GM10266 (cell line): ENCODE data around the gene RASL11B.

Experiments
- DNase-seq: peaks from one replicate; pipeline ENCODE4 v3.0.0; 2012; ENCODE audit errors: extremely low spot score
- TF ChIP-seq, protein P1 (sequence below): IDR thresholded peaks from 2 replicates; pipeline ENCODE4 v1.5.1; 2012; ENCODE audit warnings: mild to moderate bottlenecking, low read depth; ENCODE audit not compliant: control insufficient read depth, insufficient read depth; ENCODE audit errors: missing control alignments

The RASL11B gene

DNA sequence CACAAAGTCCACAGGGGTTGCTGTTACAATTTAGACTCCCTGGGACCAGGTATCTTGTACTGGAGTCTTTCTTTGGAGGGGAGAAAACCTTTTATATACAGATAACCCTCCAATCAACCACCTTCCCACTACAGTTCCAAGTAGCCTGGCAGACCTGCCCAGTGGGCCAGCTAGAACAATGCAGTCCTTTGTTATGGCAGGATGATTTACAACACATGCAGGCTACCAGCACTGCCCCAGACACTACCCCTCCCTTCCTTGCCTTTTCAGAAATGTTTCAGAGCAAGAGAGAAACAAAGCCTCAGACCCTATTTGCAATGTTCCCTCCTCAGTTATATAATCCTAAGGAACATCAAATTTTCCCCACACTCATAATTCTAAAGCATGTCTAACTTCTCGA is 11.1 kb downstream of the RASL11B start:
- DNase-seq = no peak
- TF ChIP-seq, protein P1, sequence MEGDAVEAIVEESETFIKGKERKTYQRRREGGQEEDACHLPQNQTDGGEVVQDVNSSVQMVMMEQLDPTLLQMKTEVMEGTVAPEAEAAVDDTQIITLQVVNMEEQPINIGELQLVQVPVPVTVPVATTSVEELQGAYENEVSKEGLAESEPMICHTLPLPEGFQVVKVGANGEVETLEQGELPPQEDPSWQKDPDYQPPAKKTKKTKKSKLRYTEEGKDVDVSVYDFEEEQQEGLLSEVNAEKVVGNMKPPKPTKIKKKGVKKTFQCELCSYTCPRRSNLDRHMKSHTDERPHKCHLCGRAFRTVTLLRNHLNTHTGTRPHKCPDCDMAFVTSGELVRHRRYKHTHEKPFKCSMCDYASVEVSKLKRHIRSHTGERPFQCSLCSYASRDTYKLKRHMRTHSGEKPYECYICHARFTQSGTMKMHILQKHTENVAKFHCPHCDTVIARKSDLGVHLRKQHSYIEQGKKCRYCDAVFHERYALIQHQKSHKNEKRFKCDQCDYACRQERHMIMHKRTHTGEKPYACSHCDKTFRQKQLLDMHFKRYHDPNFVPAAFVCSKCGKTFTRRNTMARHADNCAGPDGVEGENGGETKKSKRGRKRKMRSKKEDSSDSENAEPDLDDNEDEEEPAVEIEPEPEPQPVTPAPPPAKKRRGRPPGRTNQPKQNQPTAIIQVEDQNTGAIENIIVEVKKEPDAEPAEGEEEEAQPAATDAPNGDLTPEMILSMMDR = no peak

DNA sequence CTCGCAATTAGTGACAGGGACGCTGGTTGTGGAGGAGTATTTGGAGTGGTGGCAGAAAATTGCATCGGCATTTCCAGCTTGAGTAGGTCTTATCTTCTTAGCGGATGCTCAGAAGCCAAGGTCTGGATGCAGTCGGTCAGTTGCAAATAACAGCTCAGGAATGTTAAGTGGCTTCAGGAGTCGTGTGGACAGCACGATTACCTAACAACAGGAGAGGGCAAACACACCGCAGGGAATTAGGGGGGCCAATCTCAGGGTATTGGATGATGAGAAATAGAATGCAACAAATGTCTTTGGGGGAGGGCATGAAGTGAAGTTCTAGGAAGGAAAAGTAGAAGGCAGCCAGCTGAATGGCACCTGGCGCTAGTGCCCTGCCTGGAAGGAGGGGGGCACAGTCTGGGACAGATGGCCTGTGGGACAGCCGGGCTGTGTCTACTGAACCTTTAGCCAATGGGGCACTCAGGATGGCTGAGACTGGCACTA is 11.8 kb downstream of the RASL11B start:
- TF ChIP-seq, protein P1 = no peak
- no peak for DNase-seq

DNA sequence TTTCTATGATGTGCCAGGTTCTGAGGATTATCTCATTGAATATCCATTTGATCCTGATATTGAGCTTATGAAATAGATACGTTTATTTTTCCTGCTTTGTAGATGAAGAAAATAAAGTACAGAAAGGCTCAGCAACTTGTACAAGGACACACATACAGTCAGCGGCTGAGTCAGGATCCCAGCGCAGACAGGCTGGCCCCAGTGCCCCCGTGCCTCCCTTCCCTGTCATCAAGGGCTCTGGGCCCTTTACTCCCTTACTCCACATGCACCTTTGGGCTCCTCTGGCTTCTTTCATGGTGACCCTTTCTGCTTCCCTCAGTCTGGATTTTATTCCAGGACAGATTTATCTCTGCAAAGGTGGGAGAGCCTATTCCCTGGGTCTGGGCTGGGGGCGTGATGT is 12.8 kb downstream of the RASL11B start:
- DNase-seq = no peak
- TF ChIP-seq, protein P1 = no peak

DNA sequence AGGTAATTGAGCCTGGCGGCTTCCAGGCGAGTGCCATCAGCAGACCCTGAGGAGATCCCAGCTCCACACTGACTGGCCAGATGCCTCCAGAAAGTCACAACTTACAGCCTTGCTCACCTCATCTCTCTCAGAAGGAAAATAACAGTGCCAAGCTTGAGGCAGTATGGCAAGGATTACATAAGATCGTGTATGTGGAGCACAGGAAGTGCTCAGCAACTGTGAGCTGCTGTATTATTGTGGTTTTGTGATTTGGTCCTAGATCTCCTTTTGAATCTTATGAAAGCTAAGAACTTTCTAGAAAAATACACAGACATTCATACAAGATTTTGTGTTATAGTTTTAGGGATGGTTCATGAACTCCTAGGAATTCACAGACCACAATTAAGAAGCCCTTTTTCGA is 14.0 kb downstream of the RASL11B start:
- TF ChIP-seq, protein P1 = no peak
- no peak for DNase-seq

DNA sequence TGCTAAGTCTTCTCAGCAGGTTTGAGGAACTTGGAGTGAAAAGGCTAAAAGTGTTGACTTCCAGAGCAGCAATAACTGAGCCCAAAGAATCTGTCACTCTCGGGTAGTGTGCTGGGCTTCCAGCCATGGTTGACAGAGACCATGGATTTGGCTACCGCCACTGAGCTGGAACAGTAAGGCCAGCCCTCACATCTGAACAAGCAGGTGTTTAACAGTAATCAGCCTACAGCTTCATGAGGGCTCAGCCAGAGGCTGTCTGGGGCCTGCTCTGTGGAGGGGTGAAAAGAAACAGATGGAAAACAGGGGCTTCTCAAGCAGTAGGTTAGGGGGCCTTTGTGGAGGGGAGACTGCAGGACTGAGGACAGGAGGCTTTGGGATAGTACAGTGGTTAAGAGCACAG is 14.9 kb downstream of the RASL11B start:
- DNase-seq = no peak
- TF ChIP-seq, protein P1 = no peak

DNA sequence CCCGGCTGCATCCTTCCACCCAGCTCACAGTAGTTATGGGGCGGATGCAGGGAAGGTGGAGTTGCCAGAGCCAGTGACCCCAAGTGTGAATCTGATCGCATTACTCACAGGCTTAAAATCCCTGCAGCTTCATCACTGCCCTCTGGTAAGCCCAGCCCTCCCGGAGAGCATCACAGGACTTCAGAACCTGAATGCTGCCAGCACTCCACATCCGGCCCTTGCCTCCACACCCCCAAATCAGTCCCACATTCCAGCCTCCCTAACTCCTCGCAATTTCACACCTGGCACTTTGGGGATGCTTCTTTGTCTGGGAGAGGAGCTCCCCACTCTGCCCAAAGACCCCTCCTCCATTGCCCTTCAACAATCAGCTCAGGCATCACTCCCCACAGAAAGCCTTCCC is 15.6 kb downstream of the RASL11B start:
- no peak for DNase-seq
- TF ChIP-seq, protein P1 = no peak

DNA sequence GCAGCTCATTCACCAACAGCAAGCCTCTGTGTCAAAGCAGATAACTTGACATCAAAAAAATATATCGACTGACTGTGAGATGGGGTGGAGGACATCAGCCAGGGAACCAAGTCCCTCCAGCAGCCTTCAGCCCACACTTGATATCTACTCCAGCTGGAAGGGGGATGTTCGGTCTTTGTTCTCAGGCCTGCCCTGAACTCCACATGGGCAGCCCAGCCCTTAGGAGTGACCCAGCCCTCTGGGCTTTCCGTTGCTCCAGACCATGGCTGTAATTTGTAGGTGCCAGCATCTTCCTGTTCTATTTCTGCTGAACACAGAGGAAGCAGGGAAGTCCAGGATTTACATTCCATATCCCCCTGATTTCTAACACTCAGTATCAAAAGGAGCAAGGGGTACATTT is 17.4 kb downstream of the RASL11B start:
- DNase-seq = no peak

More for the DNA sequence above, 17.4 kb downstream of the RASL11B start:
- TF ChIP-seq, protein P1 = no peak
